Gastroesophageal sphincter (tissue), 3 donors: Measurements from ENCODE around the gene MAOB.

Experiments used
- POLR2A ChIP-seq, 2 donors: fragments of 450-650 bp; IDR thresholded peaks; one replicate each; pipeline ENCODE4 v1.6.1; 2017; ENCODE audit warnings: antibody characterized with exemption in 2 of 2, mild to moderate bottlenecking in 2 of 2, moderate library complexity in 1 of 2
- POLR2AphosphoS5 ChIP-seq: sonication (generic); formaldehyde crosslinking; IDR thresholded peaks from one replicate; pipeline ENCODE4 v1.6.1; 2017; ENCODE audit warnings: antibody characterized with exemption
- TF ChIP-seq, protein P1 (sequence below), 4 experiments: fragments of 200-600 bp in 2 of 4; fragments of 450-650 bp in 2 of 4; sonication (generic) in 1 of 4; IDR thresholded peaks; one replicate each; pipeline ENCODE4 v1.5.1; 2017 to 2019; ENCODE audit warnings: antibody characterized with exemption in 4 of 4, mild to moderate bottlenecking in 2 of 4, moderate library complexity in 2 of 4

DNA sequence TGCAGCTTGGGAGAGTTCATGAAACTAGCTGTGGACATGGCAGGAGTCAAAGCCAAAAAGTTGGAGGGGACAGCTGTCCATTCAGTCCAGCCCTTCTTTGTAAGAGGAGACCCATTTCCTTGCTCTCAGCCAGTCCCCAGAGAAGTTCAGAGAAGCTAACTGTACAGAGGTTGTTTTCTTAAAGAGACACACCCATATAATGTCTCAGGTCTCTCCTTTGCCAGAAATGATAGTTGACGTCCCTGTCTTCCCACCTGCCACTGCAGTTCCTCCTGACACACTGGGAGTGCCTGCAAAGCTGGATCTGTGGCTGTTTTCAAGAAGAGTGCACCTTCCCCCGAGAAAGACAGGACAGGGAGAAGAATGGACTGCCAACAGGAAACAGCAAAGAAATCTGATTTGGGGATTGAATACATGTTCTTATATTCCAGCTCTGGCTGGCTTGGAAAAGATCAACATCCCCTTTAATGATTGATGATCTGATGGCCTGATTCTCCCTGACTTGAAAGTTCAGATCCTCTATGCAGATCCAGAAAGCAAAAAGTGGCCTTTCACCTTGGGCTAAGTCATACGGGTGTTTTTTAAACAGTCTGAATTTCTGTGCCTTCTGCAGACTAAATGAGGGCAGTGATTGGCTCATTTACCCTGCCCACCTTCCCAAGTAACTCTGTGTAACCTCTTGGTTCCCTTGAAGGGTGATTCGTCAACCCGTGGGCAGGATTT lies 139.0 kb downstream of the MAOB start:
- TF ChIP-seq, protein P1, sequence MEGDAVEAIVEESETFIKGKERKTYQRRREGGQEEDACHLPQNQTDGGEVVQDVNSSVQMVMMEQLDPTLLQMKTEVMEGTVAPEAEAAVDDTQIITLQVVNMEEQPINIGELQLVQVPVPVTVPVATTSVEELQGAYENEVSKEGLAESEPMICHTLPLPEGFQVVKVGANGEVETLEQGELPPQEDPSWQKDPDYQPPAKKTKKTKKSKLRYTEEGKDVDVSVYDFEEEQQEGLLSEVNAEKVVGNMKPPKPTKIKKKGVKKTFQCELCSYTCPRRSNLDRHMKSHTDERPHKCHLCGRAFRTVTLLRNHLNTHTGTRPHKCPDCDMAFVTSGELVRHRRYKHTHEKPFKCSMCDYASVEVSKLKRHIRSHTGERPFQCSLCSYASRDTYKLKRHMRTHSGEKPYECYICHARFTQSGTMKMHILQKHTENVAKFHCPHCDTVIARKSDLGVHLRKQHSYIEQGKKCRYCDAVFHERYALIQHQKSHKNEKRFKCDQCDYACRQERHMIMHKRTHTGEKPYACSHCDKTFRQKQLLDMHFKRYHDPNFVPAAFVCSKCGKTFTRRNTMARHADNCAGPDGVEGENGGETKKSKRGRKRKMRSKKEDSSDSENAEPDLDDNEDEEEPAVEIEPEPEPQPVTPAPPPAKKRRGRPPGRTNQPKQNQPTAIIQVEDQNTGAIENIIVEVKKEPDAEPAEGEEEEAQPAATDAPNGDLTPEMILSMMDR (IDR thresholded peaks at IDR 0.05): no peak
- no peak for TF ChIP-seq POLR2AphosphoS5
- TF ChIP-seq POLR2A (IDR thresholded peaks at IDR 0.05): no peak
